Stimulated activated CD4-positive, alpha-beta T cell treated with anti-CD3 and anti-CD28 coated beads, Interleukin-2, amount 100 ng/mL, for 4 hours (primary cell): ENCODE results near the gene BUD23.
A peak's percentile ranks its signal among the peaks of the same experiment; 100 is the strongest.
"Not testable (repeated sequence)": the region's sequence is repeated elsewhere in the genome, so short reads cannot be mapped to it uniquely, and the experiment has no call there.

Experiments used
- DNase-seq: peaks from one replicate; pipeline ENCODE4 v3.0.0-alpha.2; 2020; ENCODE audit warnings: low read depth

Gene BUD23

GRCh38 chr7:73701357-73701995 lies 18.1 kb downstream of the BUD23 start:
- no peak for DNase-seq

GRCh38 chr7:73702226-73702625 lies 18.8 kb downstream of the BUD23 start:
- DNase-seq = no peak

- DNase-seq = no peak
Observed at GRCh38 chr7:73702665-73703064, 19.3 kb downstream of the BUD23 start.

GRCh38 chr7:73703225-73703624 lies 19.8 kb downstream of the BUD23 start:
- no peak for DNase-seq

- DNase-seq = peak; percentile 22
Observed at GRCh38 chr7:73703757-73704639, 20.6 kb downstream of the BUD23 start.

GRCh38 chr7:73704640-73705550 lies 21.5 kb downstream of the BUD23 start:
- DNase-seq = no peak

GRCh38 chr7:73705551-73705920 lies 22.1 kb downstream of the BUD23 start:
- DNase-seq = no peak

GRCh38 chr7:73706126-73707044 lies 23.0 kb downstream of the BUD23 start:
- peak; percentile 19 for DNase-seq

GRCh38 chr7:73707045-73707631 lies 23.7 kb downstream of the BUD23 start:
- no peak for DNase-seq

- DNase-seq = no peak
Observed at GRCh38 chr7:73708961-73709549, 25.7 kb downstream of the BUD23 start.

- no peak for DNase-seq
Observed at GRCh38 chr7:73712773-73713172, 29.4 kb downstream of the BUD23 start.

- DNase-seq = not testable (repeated sequence)
Observed at GRCh38 chr7:73713319-73713718, 29.9 kb downstream of the BUD23 start.

- DNase-seq = no peak
Observed at GRCh38 chr7:73715648-73716317, 32.4 kb downstream of the BUD23 start.

- no peak for DNase-seq
Observed at GRCh38 chr7:73716318-73716890, 33.0 kb downstream of the BUD23 start.

- no peak for DNase-seq
Observed at GRCh38 chr7:73717025-73717807, 33.8 kb downstream of the BUD23 start.

GRCh38 chr7:73717991-73718405 lies 34.6 kb downstream of the BUD23 start:
- peak; percentile 67 for DNase-seq

GRCh38 chr7:73718438-73718881 lies 35.1 kb downstream of the BUD23 start:
- DNase-seq = no peak

GRCh38 chr7:73718905-73719805 lies 35.8 kb downstream of the BUD23 start, which contains the start of gene STX1A:
TSS of gene STX1A (minus strand) at chr7:73719669. CDS start at chr7:73719631, 38 bp downstream.
- DNase-seq = peak; percentile 58
